ENCODE data around the gene RNF149.
"Not testable (repeated sequence)": the region's sequence is repeated elsewhere in the genome, so short reads cannot be mapped to it uniquely, and the experiment has no call there.

RNF149 gene, protein sequence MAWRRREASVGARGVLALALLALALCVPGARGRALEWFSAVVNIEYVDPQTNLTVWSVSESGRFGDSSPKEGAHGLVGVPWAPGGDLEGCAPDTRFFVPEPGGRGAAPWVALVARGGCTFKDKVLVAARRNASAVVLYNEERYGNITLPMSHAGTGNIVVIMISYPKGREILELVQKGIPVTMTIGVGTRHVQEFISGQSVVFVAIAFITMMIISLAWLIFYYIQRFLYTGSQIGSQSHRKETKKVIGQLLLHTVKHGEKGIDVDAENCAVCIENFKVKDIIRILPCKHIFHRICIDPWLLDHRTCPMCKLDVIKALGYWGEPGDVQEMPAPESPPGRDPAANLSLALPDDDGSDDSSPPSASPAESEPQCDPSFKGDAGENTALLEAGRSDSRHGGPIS

DNA sequence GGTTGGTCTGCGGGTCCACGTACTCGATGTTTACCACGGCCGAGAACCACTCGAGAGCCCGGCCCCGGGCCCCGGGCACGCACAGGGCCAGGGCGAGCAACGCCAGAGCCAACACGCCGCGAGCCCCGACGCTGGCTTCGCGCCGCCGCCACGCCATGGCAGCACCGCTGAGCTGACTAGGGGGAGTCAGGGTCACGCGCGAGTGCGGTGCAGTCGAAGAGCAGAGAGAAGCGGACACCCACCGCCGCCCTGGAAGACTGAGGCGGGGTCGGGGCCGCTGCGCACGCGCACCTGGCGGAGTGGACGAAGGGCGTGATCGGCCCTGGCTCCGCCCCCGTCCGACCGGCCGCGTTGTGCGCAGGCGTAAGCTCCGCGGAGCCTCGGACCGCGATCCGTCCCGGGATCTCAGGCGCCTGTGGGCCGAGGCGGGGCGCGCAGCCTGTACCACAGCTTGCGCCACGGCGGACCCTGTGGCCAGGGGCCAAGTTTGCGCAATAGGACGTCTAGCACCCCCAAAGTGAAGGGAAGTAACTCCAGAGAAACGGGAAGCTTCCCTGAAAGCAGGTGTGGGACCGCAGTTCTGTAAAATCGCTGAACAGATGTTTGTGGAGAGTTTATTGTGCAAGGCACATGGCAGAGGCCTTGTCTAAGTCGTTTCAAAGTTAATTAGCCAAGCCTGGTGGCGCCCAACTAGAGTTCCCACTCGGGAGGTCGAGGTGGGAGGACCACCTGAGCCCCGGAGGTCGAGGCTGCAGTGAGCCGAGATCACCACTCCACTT lies at the start of gene RNF149:
Gene RNF149, minus strand, starts transcription at position 270 of the 779 bp plus-strand sequence. Its CDS starts 113 bp downstream, at position 157.
- DNase-seq: peak; percentile 91

DNA sequence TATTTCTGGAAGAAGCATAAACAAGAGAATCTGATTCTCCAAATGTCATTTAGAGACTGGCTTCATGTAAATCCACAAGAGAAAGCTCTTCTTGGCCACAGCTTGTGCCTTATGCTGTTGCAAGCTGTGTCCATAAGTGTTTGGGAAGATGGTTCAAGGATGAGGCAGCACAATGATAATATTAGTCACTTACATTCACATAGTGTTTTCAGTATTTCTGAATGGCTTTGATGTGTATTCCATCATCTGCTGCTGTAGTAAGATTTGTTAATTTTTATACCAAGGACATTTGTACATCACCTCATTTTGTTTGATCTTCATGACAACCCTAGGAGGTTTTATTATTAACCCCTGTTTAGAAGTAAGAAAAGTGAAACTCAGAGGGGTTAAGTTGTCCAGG lies 48.9 kb upstream of the RNF149 start:
- no peak for DNase-seq

DNA sequence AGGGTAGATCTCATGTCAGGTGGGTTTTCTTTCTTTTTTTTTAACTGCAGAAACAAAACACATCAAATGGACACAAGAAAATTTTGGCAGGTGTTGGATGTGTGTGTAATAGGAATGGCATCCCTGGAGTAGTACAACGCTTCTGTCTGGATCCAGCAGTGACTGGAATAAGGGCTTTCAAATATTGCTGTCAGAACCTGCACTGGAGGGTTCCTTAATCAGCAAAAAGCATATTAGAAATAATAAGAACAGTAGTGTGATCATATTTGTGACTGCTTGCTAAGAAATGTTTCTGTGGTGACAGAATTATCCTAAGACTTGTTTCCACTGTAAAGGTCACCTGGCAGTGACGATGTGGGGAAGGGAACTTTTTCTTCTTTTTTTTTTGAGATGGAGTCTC lies 48.0 kb upstream of the RNF149 start:
- DNase-seq: no peak

DNA sequence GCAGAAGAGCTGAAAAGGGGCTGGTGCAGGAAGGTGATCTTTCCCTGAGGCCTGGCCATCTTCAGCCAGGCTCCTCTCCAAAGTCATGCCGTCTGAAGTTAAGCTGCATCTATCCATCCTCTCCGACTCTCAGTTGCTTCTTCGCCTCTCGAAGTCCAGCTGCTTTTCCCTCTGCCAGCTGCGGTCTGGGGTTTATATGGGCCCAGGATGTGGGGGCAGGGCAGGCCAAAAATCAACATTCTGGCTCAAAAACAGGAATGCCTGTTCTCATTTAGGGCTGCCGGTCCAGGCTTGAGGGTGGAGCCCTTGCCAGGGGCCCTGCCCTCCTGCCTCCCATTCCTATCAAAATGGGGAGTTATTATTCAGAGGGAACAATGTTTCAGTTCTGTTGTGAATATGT lies 47.6 kb upstream of the RNF149 start:
- no peak for DNase-seq

DNA sequence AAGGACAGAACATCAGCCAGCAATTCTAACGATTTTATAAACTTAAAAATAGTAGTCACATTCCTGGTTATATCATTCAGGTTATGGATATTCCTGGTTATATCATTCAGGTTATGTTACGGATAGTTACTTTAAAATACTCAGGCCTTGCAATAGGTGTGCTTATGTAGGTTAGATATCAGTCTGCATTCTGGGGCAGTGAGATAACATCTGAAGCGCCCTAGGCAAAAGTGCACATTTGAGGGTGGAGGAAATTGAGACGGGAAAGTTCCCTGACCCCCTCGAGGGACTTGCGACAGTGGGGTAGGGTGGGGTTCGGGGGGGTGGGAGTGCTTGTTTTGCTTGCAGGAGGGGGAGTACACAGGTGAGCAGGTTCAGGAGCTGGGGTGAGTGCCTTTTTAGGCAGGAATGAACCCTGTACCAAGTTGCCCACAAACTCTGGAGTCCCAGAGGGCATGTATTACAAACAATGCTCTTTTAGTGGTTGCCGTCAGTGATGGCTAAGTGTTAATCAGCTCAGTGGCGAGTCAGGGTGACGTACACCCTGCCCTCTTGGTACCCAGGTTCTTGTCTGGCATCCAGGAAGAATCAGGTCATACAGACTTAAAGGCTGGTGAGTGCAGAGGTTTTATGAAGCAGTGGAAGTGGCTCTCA lies 47.0 kb upstream of the RNF149 start:
- no peak for DNase-seq

DNA sequence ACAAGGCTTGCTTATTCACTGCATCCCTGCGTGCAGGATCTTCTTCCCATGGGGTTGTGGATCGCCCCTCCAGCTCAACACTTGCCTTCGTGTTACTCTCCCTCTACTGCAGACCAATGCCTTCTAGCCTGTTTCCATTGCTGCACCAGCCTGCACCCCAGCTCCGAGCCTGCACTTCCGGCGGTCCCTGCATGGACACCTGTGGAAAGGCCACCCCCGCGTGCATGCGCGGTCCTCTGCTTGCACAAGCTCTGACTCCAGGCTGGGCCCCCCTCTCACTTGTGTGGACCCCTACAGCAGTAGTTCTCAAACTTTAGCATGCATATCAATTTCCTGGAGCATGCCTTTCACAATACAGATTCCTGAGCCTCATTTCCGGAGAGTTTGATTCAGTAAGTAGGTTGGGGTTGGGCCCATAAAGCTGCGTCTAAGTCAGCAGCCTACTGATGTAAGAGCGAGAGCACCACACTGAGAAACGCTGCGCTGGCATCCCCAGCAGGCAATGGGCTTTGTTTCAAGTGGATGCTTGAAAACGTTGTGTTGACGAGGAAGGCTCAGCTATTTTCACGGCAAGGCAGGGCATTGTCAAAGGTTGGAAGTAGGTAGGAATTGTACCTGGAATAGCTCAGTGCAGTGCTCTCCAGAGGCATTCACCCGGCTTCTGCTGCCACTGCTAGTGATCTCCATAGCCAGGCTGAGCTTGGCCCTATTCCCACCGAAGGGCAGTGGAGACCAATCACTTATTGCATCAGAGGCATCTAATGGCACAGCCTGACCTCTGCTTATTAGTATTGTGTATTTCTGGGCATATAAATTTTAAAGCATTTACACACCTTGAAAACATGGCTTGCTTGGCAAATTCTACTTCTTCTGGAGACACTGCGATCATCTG lies 46.2 kb upstream of the RNF149 start:
- DNase-seq: no peak

DNA sequence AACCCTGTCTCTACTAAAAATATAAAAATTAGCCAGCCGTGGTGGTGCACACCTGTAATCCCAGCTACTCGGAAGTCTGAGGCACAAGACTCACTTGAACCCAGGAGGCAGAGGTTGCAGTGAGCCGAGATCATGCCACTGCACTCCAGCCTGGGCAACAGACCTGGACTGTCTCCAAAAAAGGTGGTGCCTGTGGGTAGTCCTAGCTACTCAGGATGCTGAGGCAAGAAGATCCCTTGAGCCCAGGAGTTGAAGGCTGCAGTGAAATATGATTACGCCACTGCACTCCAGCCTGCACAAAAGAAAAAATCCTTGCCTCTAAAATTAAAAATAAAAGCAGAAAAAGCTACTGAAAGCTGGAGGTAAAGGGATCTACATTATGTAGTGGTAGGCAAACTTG lies 44.1 kb upstream of the RNF149 start:
- DNase-seq: not testable (repeated sequence)

DNA sequence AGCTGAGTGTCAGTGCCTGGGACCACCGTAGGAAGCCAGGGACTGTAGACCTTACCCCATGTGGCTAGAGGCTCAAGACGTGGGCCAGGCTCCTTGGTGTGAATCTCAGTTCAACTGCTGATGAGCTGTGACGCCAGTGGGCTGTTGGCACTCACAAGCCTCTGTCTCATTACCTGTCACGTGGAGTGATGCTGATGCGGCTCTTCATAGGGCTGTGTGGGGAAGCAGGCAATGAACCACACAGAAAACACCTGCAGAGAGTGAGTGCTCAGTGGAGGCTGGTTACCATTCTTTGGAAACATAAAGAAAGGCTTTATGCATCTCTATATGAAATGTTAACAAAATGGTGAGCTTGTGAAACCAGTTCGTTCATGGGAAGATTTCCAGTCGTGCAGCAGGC lies 42.7 kb upstream of the RNF149 start:
- DNase-seq: no peak

DNA sequence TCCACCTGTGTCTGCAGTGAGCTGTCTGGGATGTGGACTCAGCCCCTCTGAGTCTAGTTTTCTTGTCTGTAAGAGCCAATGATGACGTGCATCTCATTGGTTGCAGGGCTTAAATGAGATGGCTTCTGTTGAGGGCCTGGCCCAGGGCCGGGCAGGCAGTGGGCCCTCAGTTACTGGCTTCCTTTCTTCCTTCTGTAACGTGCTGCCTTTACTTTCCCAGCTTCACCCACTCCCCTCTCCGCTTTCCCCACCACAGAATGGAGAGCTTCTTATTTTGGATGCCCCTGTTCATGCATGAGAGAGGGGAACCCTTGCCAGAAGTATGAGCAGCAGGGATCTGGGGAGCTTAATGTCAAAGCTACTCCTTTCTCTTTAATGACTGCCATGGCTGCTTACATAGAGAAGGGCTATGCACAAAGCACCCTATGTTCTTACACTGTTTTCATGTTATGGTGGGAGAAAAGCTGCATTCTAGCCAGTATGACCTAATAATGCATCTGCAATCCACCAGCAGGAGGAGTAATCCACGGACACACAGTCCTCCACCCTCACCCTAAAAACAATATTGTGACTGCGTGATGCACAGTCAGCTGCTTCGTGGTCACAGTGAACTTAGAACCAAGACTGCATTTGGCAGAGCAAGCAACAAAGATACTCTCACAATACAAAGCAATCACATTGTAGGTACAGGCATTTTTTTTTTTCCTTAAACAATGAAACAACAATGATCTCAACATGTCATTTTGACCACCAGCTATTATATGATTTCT lies 41.6 kb upstream of the RNF149 start:
- no peak for DNase-seq

DNA sequence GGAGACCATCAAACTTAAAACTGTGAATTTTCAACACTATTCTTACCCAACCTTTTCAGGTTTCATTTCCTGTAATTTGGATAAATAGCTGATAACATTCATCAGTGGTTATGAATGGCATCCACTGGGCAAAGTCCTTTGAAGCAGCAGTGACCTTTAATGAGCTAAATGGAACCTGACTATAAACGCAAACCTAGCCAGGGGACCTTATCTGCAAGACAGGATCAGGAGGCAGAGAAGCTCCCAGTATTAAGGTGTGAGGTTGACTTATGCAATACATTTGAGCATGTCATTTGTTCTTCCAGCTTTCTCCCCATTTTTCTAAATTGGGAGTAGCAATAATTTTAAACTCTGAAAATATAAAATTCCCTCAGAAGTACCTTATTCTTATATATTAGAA lies 40.4 kb upstream of the RNF149 start:
- no peak for DNase-seq

DNA sequence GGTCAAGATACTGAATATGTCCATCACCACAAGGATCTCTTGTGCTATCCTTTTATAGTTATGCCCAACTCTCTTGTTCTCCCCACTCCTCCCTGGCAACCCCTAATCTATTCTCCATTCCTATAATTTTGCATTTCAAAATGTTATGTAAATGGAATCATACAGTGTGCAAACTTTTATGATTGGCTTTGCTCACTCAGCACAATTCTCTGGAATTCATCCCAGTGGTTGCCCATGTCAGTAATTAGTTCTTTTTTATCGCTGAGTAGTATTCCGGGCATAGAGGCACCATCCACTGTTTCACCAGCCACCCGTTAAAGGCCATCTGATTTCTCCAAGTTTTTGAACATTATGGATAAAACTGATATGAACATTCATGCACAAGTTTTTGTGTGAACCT lies 38.4 kb upstream of the RNF149 start:
- no peak for DNase-seq

DNA sequence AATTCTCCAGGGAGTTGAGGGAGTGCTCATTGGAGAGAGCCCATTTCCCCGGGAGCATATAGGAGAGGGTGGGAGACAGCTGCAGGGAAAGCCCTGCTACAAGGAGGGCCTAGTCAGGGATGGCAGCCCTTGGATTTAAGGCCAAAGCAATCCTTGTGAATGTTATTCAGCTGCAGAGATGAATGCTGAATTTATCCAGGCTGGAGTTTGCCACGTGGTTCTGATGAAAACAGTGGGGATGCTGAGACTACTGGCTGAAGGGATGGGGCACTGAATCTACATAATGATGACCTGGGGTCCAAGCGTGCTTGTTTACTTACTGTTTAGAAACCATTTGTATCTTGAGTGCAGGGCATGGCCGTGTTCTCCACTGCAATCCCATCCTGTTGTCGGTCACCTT lies 35.6 kb upstream of the RNF149 start:
- DNase-seq: no peak

DNA sequence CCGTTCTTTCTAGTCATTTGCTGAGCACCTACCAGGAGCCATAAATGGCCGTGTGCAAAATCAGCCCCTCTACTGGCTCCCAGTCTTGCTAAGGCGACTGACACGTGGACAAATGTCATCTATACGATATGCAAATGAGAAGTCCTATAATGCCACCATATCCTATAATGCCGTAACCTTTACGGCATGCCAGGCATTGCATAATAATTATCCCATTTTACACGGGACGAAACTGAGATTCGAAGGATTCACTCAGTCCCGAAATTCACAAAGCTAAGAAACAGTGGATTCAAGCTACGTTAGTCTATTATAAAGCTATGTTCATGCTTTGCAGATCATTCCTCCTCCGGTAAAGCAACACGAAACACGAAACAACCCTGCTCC lies 34.1 kb upstream of the RNF149 start:
- DNase-seq: no peak

DNA sequence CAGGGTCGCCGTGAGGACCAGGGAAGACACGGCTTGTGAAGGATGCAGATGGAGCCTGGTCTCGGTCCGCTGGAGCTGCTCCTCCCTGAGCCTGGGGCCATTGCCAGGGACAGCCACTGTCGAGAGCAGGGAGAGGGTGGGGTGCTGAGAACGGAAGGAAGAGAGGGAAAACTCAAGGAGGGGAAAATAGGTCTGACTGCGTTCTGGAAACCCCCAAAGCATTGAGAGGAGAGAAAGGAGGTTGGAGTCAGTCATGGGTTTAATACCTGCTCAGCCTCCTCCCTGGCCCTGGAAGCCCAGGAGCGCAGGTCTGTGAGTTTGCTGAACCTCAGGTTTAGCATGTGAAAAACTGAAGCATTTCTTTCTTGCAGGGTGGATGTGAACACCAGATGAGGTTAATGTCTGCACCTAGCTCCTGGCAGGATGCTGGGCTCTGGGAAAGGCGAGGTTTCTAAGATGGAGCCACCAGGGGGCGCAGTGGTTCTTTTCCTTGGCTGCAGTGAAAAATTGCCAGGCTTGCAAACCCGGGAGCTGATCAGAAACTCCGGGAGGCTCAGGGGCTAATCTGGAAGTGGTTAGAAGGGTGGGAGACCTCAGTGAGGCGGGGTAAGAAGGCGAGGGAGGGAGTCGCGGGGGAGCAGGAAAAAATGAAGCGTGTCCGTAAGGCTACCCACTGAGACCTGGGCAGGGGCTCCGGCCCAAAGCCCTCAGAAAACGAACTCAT lies 33.6 kb upstream of the RNF149 start:
- peak; percentile 73 for DNase-seq

DNA sequence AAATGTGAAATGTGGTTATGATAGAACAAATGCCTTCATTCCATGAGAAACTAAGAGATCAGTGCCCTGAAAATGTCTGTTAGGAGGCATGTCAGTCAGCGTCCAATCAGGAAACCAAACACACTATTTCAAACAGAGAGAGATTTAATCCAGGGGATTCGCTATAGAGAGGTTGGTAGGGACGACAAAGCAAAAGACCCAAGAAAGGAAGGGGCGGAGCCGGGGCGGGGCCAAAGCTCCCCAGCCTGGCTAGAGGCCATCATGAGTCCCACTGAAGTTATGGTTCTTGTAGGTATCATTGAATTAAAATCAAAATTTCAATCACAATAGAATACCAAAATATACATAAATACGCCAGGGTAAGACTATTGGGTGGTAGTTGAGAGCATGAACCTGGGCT lies 32.9 kb upstream of the RNF149 start:
- peak; percentile 24 for DNase-seq

DNA sequence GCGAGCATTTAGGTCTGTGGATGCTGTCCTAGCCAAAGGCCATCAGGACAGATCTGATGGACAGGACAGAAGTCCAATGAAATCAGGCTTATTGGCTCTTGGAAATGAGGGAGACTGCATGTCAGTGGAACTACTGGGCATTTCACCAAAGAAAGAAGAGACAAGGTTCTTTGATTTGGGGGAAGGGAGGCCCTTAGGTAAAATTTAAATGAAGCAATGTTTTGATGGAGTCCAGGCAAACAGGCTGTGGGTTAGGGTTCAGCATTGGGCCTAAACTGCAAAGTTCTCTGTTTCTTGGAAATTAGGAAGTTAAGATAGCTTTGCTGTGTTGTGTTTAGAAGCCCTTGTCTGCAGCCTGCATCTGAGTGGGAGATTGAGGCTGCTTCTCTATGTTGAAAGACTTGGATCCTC lies 31.6 kb upstream of the RNF149 start:
- no peak for DNase-seq

DNA sequence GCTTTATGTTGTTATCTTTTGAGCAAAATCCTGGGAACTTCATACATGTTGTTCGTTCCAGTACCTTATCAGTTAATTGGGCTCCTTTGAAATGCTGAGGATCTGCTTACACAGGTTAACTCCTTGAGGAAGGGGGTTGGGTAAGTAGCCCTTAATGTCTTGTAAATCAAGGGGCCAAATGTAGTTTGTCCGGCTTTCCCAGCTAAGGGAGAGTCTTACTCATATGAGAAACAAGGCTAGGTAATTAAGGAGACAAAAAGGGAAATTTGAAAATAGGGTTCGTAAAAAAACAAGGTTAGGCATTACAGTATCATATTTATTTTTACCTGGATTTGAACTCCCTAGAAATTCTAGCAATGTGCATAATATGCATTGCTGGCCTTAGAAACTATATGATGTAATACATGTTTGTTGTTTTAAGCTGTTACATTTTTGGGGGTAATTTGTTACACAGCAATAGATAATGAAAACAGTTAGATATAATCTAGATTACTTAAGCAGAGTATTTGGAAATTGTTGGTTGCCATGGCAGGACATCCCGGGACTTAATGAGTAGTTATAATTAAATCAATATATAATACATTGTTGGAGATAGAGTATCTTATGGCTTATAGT lies 30.9 kb upstream of the RNF149 start:
- DNase-seq: no peak

DNA sequence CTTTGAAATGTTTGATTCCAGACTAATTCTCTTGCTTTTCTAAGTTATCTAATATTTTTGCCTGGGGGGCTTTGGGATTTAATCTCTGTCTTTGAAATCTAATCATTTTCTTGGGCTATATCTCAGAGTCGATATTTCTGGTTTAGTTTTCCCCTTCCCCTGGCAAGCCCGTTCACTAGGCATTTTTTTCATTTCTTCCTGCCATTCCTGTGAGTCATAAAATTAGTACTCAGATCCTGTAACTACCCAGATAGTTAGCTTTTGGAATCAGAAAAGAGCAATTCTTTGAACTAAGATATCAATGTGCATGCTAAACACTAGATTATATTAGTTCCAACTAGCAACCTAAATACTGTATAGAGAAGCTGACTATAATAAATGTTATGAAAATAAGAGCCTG lies 29.4 kb upstream of the RNF149 start:
- no peak for DNase-seq

DNA sequence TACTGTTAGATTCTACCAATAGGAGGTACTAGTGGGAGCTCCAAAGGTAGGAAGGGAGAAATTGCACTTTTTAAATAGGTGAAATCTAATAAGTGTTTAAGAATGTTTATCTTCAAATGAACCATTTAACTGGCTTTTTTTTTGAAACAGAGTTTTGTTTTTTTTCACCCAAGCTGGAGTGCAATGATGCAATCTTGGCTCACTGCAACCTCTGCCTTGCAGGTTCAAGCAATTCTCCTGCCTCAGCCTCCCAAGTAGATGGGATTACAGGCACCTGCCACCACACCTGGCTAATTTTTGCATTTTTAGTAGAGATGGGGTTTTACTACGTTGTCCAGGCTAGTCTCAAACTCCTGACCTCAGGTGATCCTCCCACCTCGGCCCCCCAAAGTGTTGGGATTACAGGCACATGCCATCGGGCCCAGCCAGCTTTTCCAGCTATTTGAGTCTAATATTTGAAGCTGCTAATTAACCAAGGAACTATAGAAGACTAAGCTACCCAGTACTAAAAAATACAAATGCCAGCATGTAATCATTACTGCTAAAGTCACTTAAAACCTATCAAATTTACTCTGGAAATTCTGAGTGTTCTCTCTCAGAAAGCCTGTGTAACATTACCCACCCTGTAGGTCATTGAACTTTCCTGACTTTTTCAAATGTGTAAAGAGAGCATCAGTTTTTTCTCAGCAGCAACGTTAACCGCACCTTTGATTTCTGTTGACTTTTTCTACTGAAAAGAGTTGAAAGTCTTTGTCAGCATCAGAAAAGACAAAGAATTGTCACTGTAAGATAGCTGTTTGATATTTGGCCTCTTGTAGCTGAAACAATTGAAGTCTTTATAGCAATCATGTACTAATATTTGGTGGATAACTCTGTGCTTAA lies 24.6 kb upstream of the RNF149 start:
- DNase-seq: no peak

DNA sequence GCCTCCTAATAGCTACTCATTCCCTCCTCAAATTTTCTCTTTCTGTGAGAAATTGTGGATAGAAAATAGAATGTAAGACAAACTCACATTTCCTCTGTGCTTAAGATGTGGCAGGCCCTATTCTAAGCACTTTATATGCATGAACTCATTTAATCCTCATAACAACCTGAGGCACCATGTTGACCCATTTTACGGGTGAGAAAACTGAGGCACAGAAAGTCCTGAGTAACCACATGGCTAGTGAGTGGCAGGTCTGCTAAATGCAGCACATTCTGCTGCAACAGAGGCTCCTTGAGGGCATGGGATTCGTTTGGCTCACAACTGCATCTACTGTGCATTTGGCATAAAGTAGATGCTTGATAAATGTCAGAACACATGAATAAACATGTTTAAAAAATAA lies 22.7 kb upstream of the RNF149 start:
- DNase-seq: no peak
